HL-60/S4 (cell line): ENCODE data around the gene DNAJC12.
"Not testable (repeated sequence)": the region's sequence is repeated elsewhere in the genome, so short reads cannot be mapped to it uniquely, and the experiment has no call there.

Experiments used
- in situ Hi-C: fragments of 300-500 bp; cut with MboI; formaldehyde crosslinking; loops from 2 replicates; pipeline ENCODE4 v1.14.3; 2022; ENCODE audit warnings: low sequenced_read_pairs

The DNAJC12 gene

DNA sequence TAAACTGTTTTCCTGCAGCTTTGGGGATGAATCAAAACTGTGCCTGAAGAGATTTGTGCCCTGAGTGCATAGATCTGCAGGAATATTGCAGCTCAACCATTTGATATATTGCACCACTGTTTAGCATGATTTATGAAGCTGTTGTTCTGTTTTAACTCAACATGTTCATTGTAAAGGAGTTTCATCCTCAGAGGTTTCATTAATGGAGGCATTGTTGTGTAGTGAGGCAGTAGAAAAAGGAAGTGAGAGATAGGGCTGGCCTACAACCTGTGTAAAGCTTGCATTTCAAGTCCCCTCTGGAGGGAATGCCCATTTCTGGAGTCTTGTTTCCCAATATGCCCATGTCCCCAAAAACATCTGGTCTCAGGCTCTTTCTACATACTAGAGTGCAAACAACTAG is 67.5 kb downstream of the DNAJC12 start:
- in situ Hi-C loops: no loop called here

- in situ Hi-C loops: no loop called here
Observed at GRCh38 chr10:67767244-67767643, 70.7 kb downstream of the DNAJC12 start.

DNA sequence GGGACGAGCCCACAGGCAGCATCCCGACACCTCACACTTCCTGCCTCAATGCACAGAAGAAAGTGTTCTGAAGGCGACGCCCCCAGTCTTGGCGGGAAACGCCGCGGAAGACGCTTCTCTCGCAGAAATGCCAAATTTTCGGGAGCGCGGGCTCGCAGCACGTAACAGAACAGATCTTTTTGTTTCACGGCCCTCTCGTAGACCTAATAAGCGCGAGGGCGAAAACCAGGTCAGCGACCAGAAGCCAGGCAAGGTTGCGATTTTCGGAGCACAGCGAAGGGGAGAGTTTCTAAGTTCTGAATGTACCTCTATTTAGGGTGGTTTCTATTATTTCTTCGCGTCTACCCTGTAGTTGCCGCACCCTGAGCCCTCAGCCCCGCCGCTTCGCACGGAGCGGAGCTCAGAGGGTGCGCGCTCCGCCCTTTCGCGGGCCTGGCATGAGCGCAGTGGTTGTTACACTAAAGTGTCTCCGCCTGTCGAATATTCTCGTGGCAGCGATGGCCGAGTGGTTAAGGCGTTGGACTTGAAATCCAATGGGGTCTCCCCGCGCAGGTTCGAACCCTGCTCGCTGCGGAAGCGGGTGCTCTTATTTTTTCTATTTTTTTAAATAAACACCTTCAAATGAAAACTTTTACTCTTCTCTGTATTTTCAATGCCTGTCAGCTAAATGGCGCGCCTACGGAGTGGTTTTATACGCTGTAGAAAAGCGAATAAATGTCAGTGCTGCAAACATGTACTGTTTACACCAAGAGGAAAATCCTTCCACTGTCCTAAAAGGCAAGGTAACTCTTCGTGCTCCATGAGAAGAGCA is 73.8 kb downstream of the DNAJC12 start:
- in situ Hi-C loops: no loop called here

GRCh38 chr10:67763499-67764011 is 74.4 kb downstream of the DNAJC12 start:
- in situ Hi-C loops: no loop called here

DNA sequence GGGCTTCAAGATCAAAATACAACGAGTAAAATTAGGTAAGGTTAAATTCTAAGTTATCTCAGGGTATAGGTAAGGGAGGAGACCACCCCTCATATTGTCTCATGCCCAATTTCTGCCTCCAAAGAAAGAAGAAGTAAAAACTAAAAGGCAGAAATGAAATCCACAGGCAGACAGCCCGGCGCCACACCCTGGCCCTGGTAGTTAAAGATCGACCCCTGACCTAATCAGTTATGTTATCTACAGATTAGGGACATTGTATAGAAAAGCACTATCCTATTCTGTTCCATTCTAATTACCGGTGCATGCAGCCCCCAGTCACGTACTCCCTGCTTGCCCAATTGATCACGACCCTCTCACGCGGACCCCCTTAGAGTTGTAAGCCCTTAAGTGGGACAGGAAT is 75.4 kb downstream of the DNAJC12 start:
- in situ Hi-C loops: not testable (repeated sequence)

DNA sequence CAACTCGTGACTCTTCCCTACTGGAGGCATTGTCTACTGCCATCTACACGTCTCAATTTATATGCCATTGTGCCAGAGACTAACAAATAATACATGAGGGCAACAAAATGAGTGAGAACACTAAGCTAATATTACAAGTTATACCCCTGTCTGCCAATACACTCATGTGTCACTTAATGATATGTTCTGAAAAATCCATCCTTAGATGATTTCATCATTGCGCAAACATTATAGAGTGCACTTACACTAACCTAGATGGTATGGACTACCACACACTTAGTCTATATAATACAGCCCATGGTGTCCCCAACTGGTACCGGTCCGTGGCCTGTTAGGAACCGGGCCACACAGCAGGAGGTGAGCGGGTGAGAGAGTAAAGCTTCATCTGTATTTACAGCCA is 77.7 kb downstream of the DNAJC12 start:
- in situ Hi-C loops: no loop called here
